ENCODE data around the gene POLD4.

DNA sequence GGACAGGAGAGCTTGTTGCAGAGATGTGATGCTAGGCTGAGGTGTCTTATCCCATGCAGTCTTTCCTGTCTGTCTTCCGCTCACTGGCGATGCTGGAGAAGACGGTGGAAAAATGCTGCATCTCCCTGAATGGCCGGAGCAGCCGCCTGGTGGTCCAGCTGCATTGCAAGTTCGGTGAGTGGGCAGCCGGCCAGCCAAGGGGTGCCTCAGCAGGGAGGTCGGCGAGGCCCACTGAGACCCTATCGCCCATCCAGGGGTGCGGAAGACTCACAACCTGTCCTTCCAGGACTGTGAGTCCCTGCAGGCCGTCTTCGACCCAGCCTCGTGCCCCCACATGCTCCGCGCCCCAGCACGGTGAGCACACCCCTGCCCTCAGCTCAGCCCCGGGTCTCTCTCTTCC is 40.1 kb upstream of the POLD4 start:
- TF ChIP-seq, protein P1, sequence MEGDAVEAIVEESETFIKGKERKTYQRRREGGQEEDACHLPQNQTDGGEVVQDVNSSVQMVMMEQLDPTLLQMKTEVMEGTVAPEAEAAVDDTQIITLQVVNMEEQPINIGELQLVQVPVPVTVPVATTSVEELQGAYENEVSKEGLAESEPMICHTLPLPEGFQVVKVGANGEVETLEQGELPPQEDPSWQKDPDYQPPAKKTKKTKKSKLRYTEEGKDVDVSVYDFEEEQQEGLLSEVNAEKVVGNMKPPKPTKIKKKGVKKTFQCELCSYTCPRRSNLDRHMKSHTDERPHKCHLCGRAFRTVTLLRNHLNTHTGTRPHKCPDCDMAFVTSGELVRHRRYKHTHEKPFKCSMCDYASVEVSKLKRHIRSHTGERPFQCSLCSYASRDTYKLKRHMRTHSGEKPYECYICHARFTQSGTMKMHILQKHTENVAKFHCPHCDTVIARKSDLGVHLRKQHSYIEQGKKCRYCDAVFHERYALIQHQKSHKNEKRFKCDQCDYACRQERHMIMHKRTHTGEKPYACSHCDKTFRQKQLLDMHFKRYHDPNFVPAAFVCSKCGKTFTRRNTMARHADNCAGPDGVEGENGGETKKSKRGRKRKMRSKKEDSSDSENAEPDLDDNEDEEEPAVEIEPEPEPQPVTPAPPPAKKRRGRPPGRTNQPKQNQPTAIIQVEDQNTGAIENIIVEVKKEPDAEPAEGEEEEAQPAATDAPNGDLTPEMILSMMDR (IDR thresholded peaks at IDR 0.05) = no peak
- TF ChIP-seq POLR2A (IDR thresholded peaks at IDR 0.05) = no peak
